IMR-90 (cell line): ENCODE data around the gene PNMA8A. TPM values are rescaled to one million over a fixed set of nuclear protein-coding genes. Genes with fewer than 3 reads are reported as not detected.
A peak's percentile ranks its signal among the peaks of the same experiment; 100 is the strongest.

Experiments used
- ATAC-seq: fragments of 200-7000 bp; cut with Tn5 transposase; 2 replicates; pipeline ENCODE4 v1.9.1; 2020; ENCODE audit warnings: low read depth, mild to moderate bottlenecking, moderate library complexity
- BruUV-seq: library from RNA; stranded (reverse); fragments of 400-500 nt; replicated peaks from 2 replicates; lab custom pipeline; 2021; lab: Mats Ljungman, UMichigan
- CTCF ChIA-PET: fragments of 300-600 bp; formaldehyde crosslinking; extraction: SDS; loops from one replicate; lab custom pipeline; 2021; ENCODE audit warnings: antibody characterized with exemption; lab: Yijun Ruan, JAX
- POLR2A ChIA-PET: fragments of 300-600 bp; sonication (Branson Sonifier 250); formaldehyde crosslinking; loops from one replicate; lab custom pipeline; 2022; ENCODE audit warnings: antibody characterized with exemption; ENCODE audit not compliant: unreplicated experiment; lab: Charles Lee
- DNase-seq: peaks from one replicate; pipeline ENCODE4 v3.0.0; 2013
- H2AFZ ChIP-seq: replicated peaks from 2 replicates; pipeline ENCODE3; 2013; ENCODE audit warnings: low read length, mild to moderate bottlenecking; ENCODE audit not compliant: poor library complexity
- H2AK5ac ChIP-seq: 2 replicates; pipeline ENCODE4 v1.6.1; 2013; ENCODE audit warnings: low read depth, low read length, inconsistent platforms
- H2AK9ac ChIP-seq: replicated peaks from 2 replicates; pipeline ENCODE3; 2013; ENCODE audit warnings: mild to moderate bottlenecking, low read depth, low read length, moderate library complexity; ENCODE audit not compliant: poor library complexity
- H2BK120ac ChIP-seq: 2 replicates; pipeline ENCODE4 v1.6.1; 2013; ENCODE audit warnings: low read depth, low read length, inconsistent platforms
- H2BK15ac ChIP-seq: 3 replicates; pipeline ENCODE4 v1.6.1; 2013; ENCODE audit warnings: low read depth, low read length, inconsistent platforms
- H2BK20ac ChIP-seq: 2 replicates; pipeline ENCODE4 v1.6.1; 2013; ENCODE audit warnings: low read depth, mild to moderate bottlenecking, inconsistent platforms, low read length, moderate library complexity
- H2BK5ac ChIP-seq: 2 replicates; pipeline ENCODE4 v1.6.1; 2013; ENCODE audit warnings: mild to moderate bottlenecking, low read depth, low read length, inconsistent platforms; ENCODE audit not compliant: poor library complexity, severe bottlenecking
- H3K14ac ChIP-seq: replicated peaks from 2 replicates; pipeline ENCODE4 v1.6.1; 2013; ENCODE audit warnings: low read depth, low read length, inconsistent platforms
- H3K18ac ChIP-seq: 2 replicates; pipeline ENCODE4 v1.6.1; 2013; ENCODE audit warnings: low read depth, low read length, control low read depth
- H3K23ac ChIP-seq: 2 replicates; pipeline ENCODE4 v1.6.1; 2013; ENCODE audit warnings: low read depth, low read length, inconsistent platforms
- H3K27ac ChIP-seq: 2 replicates; pipeline ENCODE4 v1.5.1; 2013; ENCODE audit warnings: mild to moderate bottlenecking, control low read depth, low read length; ENCODE audit not compliant: insufficient read depth
- H3K27me3 ChIP-seq: 2 replicates; pipeline ENCODE4 v1.6.1; 2013; ENCODE audit warnings: low read length; ENCODE audit not compliant: control insufficient read depth, insufficient read depth
- H3K36me3 ChIP-seq: 2 replicates; pipeline ENCODE4 v1.6.1; 2013; ENCODE audit warnings: low read length, mixed read lengths; ENCODE audit not compliant: control insufficient read depth, insufficient read depth
- H3K4ac ChIP-seq: 2 replicates; pipeline ENCODE4 v1.6.1; 2013; ENCODE audit warnings: low read depth, low read length, inconsistent platforms
- H3K4me1 ChIP-seq: 2 replicates; pipeline ENCODE4 v1.6.1; 2013; ENCODE audit warnings: low read length, mixed read lengths; ENCODE audit not compliant: control insufficient read depth, insufficient read depth
- H3K4me2 ChIP-seq: 2 replicates; pipeline ENCODE4 v1.6.1; 2013; ENCODE audit warnings: low read depth, mild to moderate bottlenecking, control low read depth, low read length, moderate library complexity
- H3K4me3 ChIP-seq: 2 replicates; pipeline ENCODE4 v1.5.1; 2013; ENCODE audit warnings: low read depth, mild to moderate bottlenecking, control low read depth, low read length, moderate library complexity; ENCODE audit not compliant: insufficient read depth
- H3K56ac ChIP-seq: 2 replicates; pipeline ENCODE4 v1.6.1; 2013; ENCODE audit warnings: low read length, inconsistent platforms; ENCODE audit not compliant: insufficient read depth; ENCODE audit errors: extremely low read depth
- H3K79me1 ChIP-seq, 2 experiments: 2 replicates each; pipeline ENCODE4 v1.6.1; 2013; ENCODE audit warnings: low read length in 2 of 2, inconsistent platforms in 1 of 2, low read depth in 1 of 2
- H3K9ac ChIP-seq: 2 replicates; pipeline ENCODE4 v1.6.1; 2013; ENCODE audit warnings: low read depth, low read length, control low read depth
- H3K9me1 ChIP-seq: 2 replicates; pipeline ENCODE4 v1.6.1; 2013; ENCODE audit warnings: low read length, inconsistent platforms; ENCODE audit not compliant: insufficient read depth
- H3K9me3 ChIP-seq: 2 replicates; pipeline ENCODE4 v1.6.1; 2013; ENCODE audit warnings: low read length; ENCODE audit not compliant: control insufficient read depth, insufficient read depth
- H4K20me1 ChIP-seq: 2 replicates; pipeline ENCODE4 v1.6.1; 2013; ENCODE audit warnings: low read length, inconsistent platforms; ENCODE audit not compliant: insufficient read depth
- H4K5ac ChIP-seq: 2 replicates; pipeline ENCODE4 v1.6.1; 2013; ENCODE audit warnings: mild to moderate bottlenecking, low read depth, low read length, control low read depth
- H4K8ac ChIP-seq, 2 experiments: 2 replicates each; pipeline ENCODE4 v1.6.1; 2013; ENCODE audit warnings: low read depth in 2 of 2, low read length in 2 of 2, control low read depth in 1 of 2, inconsistent platforms in 1 of 2
- H4K91ac ChIP-seq: 2 replicates; pipeline ENCODE4 v1.6.1; 2013; ENCODE audit warnings: low read depth, low read length, inconsistent platforms; ENCODE audit not compliant: insufficient read depth
- BHLHE40 ChIP-seq: fragments of 150-350 bp; IDR thresholded peaks from 2 replicates; pipeline ENCODE4 v1.6.1; 2016; ENCODE audit warnings: mild to moderate bottlenecking, low read depth, low read length
- ELK1 ChIP-seq: fragments of 150-350 bp; IDR thresholded peaks from 2 replicates; pipeline ENCODE4 v1.6.1; 2016; ENCODE audit warnings: low read depth, mild to moderate bottlenecking, low read length, moderate library complexity, borderline replicate concordance
- MAFK ChIP-seq: IDR thresholded peaks from 2 replicates; pipeline ENCODE4 v1.6.1; 2012; ENCODE audit warnings: low read depth, low read length, improper control_type of control experiment
- MAZ ChIP-seq: IDR thresholded peaks from 2 replicates; pipeline ENCODE4 v1.6.1; 2012; ENCODE audit warnings: low read depth, mild to moderate bottlenecking, low read length, improper control_type of control experiment, moderate library complexity, borderline replicate concordance
- WGBS, 2 experiments: methylation state at CpG; one replicate each; pipeline versions ENCODE4 v1.1.5 to v1.1.7; 2013; ENCODE audit warnings: missing lambda C conversion rate in 2 of 2; ENCODE audit not compliant: insufficient read length in 1 of 2; ENCODE audit errors: extremely low coverage in 2 of 2; 5-methylcytosine and 5-hydroxymethylcytosine counted together
- dilution Hi-C: fragments of 300-500 bp; cut with HindIII; formaldehyde crosslinking; loops from one replicate; pipeline ENCODE4 v1.14.3; 2018; ENCODE audit warnings: low sequenced_read_pairs; ENCODE audit not compliant: unreplicated experiment
- in situ Hi-C: fragments of 300-500 bp; cut with MboI; formaldehyde crosslinking; loops from 3 replicates; pipeline ENCODE4 v1.14.3; 2019; ENCODE audit warnings: low sequenced_read_pairs, inconsistent platforms, mixed read lengths
- intact Hi-C: fragments of 100-400 bp; cut with micrococcal nuclease; formaldehyde crosslinking; loops from 2 replicates; pipeline ENCODE4 v1.10.0; 2022
- polyA plus RNA-seq, 3 experiments: library from polyadenylated mRNA; depleted of rRNA; stranded (reverse); fragments of >200 nt; gene quantifications; 2 replicates each; pipeline ENCODE4 v1.2.3, GENCODE V29; 2012; ENCODE audit warnings: low replicate concordance in 1 of 3
- total RNA-seq: library from RNA; depleted of rRNA; stranded (reverse); fragments of >200 nt; gene quantifications from 2 replicates; pipeline ENCODE4 v1.2.3, GENCODE V29; 2012
- TF ChIP-seq, protein P1 (sequence below): conservative IDR thresholded peaks from 2 replicates; pipeline ENCODE4 v1.5.1; 2012; ENCODE audit warnings: mild to moderate bottlenecking, low read depth, low read length, improper control_type of control experiment

PNMA8A gene
- total and polyA plus RNA-seq, 2 of the 4 experiments (the other 2 are of a cell fraction), result 0.77 to 0.90 TPM

- no peak for TF ChIP-seq BHLHE40
- no peak for TF ChIP-seq MAZ
- TF ChIP-seq, protein P1, sequence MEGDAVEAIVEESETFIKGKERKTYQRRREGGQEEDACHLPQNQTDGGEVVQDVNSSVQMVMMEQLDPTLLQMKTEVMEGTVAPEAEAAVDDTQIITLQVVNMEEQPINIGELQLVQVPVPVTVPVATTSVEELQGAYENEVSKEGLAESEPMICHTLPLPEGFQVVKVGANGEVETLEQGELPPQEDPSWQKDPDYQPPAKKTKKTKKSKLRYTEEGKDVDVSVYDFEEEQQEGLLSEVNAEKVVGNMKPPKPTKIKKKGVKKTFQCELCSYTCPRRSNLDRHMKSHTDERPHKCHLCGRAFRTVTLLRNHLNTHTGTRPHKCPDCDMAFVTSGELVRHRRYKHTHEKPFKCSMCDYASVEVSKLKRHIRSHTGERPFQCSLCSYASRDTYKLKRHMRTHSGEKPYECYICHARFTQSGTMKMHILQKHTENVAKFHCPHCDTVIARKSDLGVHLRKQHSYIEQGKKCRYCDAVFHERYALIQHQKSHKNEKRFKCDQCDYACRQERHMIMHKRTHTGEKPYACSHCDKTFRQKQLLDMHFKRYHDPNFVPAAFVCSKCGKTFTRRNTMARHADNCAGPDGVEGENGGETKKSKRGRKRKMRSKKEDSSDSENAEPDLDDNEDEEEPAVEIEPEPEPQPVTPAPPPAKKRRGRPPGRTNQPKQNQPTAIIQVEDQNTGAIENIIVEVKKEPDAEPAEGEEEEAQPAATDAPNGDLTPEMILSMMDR, result no peak
- TF ChIP-seq ELK1, result no peak
- no peak for TF ChIP-seq MAFK
- Histone ChIP-seq H3K27ac (peak overlapping the region; percentile 74; the same call in 1 of the 2 replicates), H3K79me1 (no peaks in the 10 kb centered on the region), H3K56ac (no peak overlapping the region), H2BK15ac (peak overlapping the region; percentile 11; the same call in 1 of the 3 replicates), H2AK9ac (peak overlapping the region; percentile 44), H3K4me1 (peaks cover 6% of the 10 kb centered on the region), H3K14ac (peak overlapping the region; percentile 76), H3K9me3 (no peaks in the 10 kb centered on the region), H3K4ac (peak overlapping the region; percentile 66; the same call in 1 of the 2 replicates), H4K5ac (0 out of 2 replicates have a peak overlapping the region, but pooled peaks have one; percentile 30), H3K9me1 (peaks cover 3% of the 10 kb centered on the region; the same call in 1 of the 2 replicates), H3K4me3 (no peak overlapping the region), H4K8ac (peak overlapping the region; percentile 66 to 83; a peak in 3 of 4 replicates), H4K20me1 (no peaks in the 10 kb centered on the region; the same call in 1 of the 2 replicates), H3K9ac (0 out of 2 replicates have a peak overlapping the region, but pooled peaks have one; percentile 29), H2BK20ac (peak overlapping the region; percentile 70; the same call in 1 of the 2 replicates), H3K27me3 (peaks cover 3% of the 10 kb centered on the region; the same call in 1 of the 2 replicates), H3K36me3 (no peaks in the 10 kb centered on the region), H2BK5ac (peak overlapping the region; percentile 72), H2AFZ (no peak overlapping the region), H3K4me2 (peak overlapping the region; percentile 14; the same call in 1 of the 2 replicates), H3K18ac (0 out of 2 replicates have a peak overlapping the region, but pooled peaks have one; percentile 31), H2AK5ac (no peak overlapping the region), H3K23ac (peak overlapping the region; percentile 85; the same call in 1 of the 2 replicates), H4K91ac (no peak overlapping the region), H2BK120ac (peak overlapping the region; percentile 39; the same call in 1 of the 2 replicates)
- WGBS, 2 experiments, result 40% methylated on average over 1 of the region's 5 CpGs; no CpG with 5 or more reads in 1 of the 2 experiments
- dilution Hi-C loops (no loop called here), in situ Hi-C loops (loop anchor here (10.0 kb wide), 1 partner anchor 197 kb away; no protein-coding TSS in a partner anchor), intact Hi-C loops (no loop called here)
- POLR2A ChIA-PET, result no interaction called here
- peak; percentile 36 for DNase-seq
- no peak for ATAC-seq
- CTCF ChIA-PET, result no interaction called here
- BruUV-seq, result no TSS peak
Observed at GRCh38 chr19:46481947-46482346, 10.6 kb upstream of the PNMA8A start.
